IPS-NIHi7 (cell line): ENCODE results near the gene MYD88.
A peak's percentile ranks its signal among the peaks of the same experiment; 100 is the strongest.
"Not testable (repeated sequence)": the region's sequence is repeated elsewhere in the genome, so short reads cannot be mapped to it uniquely, and the experiment has no call there.

Experiments
- DNase-seq: peaks from one replicate; pipeline ENCODE4 v3.0.0; 2012; ENCODE audit warnings: mixed read lengths; ENCODE audit errors: extremely low spot score

MYD88 gene

GRCh38 chr3:38126121-38126892, 12.2 kb upstream of the MYD88 start:
- DNase-seq, result no peak

DNA sequence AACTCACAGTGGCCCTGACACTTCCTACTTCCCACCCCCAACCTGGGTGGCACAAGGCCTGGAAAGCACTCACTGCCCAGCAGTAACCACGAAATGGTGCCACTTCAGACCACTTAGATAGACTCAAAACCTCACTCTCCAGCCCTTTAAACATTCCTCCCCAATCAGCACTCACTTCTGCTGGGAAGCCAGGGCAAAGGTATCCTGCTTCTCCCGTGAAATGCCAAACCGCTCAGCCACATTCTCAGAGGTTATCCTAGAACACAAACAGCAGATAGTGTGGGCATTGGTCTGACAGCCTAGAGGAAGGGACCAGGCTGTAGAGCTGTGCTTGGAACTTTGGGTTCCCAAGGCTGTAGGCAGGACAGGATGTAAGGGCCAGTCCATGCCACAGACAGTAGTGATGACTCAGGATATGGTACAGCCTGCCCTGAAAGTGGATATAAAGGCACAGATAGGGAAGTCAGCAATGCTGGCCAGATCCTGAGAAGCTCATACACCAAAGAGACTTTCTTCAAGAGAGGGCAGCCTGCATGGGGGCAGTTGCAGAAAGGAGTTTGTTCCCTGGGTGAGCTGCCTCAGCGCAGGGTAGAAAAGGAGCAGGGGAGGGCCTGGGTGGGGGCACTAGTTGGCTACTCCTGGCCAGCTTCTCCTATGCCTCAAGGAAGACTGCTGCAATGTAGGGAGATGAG, 10.7 kb upstream of the MYD88 start:
- no peak for DNase-seq

DNA sequence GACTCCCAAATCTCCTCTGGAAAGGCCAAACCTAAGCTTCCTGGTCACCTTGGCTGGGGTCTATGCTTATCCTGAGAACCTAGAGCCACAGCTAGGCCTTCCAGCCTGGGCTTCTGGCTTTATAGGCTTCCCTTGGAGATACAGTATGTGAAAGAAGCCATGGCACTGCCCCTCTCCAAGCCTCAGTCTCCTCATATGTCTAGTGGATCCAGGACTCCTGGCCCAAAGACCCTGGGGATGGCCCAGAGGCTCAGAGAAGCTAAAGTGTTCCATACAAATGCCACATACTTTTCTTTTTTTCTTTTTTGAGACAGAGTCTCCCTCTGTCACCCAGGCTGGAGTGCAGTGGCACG, 10.2 kb upstream of the MYD88 start:
- DNase-seq, result no peak

GRCh38 chr3:38129058-38129457, 9.4 kb upstream of the MYD88 start:
- DNase-seq, result no peak

- DNase-seq, result no peak
Measured at GRCh38 chr3:38130631-38131065, 7.8 kb upstream of the MYD88 start.

DNA sequence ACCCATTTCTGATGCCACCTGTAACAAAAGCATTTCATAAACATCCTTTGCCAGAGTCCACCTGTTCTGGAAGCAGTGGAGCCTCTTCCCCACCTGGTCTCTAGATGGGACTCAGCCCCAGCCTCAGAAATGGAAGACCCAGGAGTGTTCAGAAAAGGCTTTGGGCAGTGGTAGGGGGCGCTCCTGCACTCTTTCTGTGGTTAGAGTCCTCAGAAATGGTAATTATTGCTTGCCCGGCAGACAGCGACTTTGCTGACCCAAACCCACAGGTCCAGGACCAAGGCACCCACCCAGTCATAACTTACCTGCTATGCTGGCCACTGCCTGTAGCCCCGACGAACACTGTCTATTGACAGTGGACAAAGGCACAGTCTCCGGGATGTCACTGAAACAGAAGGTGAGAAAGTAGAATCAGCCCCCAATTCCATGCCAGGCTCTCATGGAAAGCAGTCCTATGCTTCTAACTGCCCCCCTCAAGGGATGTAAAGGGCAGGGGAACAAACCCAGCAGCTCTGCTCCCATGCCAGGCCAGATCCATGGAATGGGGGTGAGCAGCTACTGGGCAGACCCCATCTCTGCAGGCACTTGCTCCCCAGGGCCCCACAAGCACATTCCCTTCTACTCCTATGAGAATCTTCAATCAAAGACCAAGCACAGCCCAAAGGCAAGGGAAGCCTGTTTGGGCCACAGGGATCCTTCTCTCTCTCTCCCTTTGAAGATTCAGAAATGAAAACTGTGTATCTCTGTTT, 6.7 kb upstream of the MYD88 start:
- DNase-seq, result peak; percentile 76

DNA sequence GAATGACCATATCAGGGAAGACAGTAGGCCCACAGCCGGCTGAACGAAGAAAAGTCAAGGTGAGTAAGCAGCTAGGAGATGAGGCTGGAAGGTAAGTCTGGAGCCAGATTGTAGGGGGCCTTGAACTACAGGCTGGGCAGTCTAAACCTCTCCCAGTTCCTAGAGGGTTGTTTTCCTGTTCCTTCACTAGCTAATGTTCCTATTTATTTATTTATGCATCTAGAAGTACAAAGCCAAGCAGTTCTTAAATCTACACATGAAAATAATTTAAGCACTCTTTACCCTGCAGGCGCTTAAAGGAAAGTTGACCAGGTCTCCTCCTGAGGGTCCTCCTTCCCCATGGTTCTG, 5.3 kb upstream of the MYD88 start:
- DNase-seq, result no peak

- DNase-seq, result no peak
Measured at GRCh38 chr3:38133557-38134405, 4.7 kb upstream of the MYD88 start.

- not testable (repeated sequence) for DNase-seq
Measured at GRCh38 chr3:38134517-38135143, 3.8 kb upstream of the MYD88 start.

- DNase-seq, result not testable (repeated sequence)
Measured at GRCh38 chr3:38135621-38136277, 2.7 kb upstream of the MYD88 start.

- DNase-seq, result no peak
Measured at GRCh38 chr3:38136393-38136776, 2.1 kb upstream of the MYD88 start.

GRCh38 chr3:38136777-38137614, 1.5 kb upstream of the MYD88 start, which contains the start of gene ACAA1:
Gene ACAA1, minus strand, starts transcription at chr3:38137127. Its CDS starts 92 bp downstream, at chr3:38137035.
- DNase-seq, result peak; percentile 98

DNA sequence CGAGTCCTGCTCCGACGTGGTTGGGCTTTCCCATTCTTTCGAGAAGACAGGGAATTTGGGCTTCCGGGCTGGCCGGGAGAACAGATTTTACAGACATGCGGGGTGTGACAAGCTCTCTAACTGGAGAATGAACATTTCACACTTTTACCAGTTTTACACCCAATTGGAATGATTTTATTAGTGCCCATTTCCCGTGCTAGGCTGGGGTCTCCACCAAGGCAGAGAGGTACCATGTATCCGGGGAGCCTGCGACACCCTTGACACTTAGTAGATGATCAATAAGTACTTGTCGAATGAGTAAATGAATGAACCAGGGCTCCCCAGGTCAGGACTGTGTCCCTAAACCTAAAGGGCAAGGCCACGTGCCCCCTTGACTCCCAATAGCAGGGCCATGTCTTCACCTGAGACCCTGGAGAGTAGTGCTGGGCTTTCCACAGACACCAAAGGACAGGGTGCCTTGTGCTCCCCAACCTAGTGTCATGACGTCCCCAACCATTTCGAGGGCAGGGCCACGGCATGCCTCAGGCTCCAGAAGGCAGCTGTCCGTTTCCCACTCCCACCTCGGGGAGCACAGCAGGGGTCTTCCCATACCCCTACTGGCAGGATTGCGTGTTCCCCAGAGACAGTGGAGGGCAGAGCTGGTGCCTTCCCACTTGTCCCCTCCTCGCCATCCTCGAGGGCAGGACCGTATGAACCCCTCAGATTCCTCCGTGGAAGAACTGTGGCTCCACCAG, 679 bp upstream of the MYD88 start:
- DNase-seq, result no peak

DNA sequence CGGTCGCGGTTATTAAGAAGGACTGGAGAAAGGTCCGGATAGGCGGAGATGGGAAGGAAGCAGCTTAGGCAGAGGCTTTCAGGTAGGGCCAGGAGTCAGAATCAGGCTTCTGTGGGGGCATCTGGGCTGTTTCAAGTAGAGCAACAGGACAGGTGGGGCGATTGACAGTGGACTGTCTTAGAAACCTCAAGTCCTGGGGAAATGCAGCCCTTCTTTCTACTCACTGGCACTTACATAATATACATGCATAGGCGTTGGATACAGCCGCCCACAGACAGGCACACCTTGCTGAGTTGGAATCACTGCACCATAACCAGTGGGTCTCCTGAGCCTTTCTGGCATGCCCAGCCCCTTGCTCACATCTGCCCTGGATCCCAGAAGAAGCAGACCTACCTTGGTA, 730 bp downstream of the MYD88 start:
- no peak for DNase-seq

- DNase-seq, result no peak
Measured at GRCh38 chr3:38139652-38140051, 1.2 kb downstream of the MYD88 start.

- DNase-seq, result no peak
Measured at GRCh38 chr3:38140326-38141172, 2.1 kb downstream of the MYD88 start.

- no peak for DNase-seq
Measured at GRCh38 chr3:38141173-38141951, 2.9 kb downstream of the MYD88 start.

DNA sequence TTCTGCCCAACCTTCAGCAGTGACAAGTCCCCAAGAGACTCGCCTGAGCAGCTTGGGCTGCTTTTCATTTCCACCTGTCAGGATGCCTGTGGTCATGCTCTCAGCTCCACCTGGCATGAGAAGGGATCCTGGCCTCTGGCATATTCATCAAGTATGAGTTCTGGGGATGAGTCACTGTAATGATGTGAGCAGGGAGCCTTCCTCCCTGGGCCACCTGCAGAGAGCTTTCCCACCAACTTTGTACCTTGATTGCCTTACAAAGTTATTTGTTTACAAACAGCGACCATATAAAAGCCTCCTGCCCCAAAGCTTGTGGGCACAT, 3.5 kb downstream of the MYD88 start:
- no peak for DNase-seq
